Stimulated activated CD4-positive, alpha-beta T cell treated with anti-CD3 and anti-CD28 coated beads, TNF-alpha, amount 100 ng/mL, for 24 hours (primary cell): Measurements from ENCODE around the gene PPP1R3G.

ENCODE experiments used
- DNase-seq, 3 experiments: peaks; one replicate each; pipeline ENCODE4 v3.0.0-alpha.2; 2020; ENCODE audit warnings: low read depth in 3 of 3

PPP1R3G gene

GRCh38 chr6:5094327-5094726 lies 9.2 kb downstream of the PPP1R3G start:
- no peak for DNase-seq

- no peak for DNase-seq
These were observed 10.1 kb downstream of the PPP1R3G start for GRCh38 chr6:5095236-5095635.

DNA sequence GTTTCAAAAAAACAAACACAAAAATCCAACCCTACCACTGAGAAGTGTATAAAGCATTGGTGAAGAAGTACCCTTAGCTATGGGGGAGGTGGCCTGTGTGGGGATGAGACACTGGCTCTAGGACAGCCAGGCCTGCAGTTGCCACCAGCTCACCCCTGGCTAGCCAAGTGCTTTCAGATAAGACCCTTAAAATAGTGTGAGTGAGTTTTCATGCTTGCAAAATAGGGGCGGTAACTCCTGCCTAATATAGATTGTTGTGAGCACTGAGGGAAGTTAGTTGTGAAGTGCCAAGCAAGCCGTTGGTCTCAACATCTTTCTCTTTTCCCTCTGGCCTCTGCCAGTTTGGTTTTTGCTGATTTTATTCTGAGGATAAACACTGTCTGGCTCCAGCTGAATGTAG lies 11.3 kb downstream of the PPP1R3G start:
- DNase-seq, result no peak

- no peak for DNase-seq
These were observed 13.5 kb downstream of the PPP1R3G start for GRCh38 chr6:5098501-5099270.

- DNase-seq, result no peak
These were observed 14.4 kb downstream of the PPP1R3G start for GRCh38 chr6:5099537-5099936.

DNA sequence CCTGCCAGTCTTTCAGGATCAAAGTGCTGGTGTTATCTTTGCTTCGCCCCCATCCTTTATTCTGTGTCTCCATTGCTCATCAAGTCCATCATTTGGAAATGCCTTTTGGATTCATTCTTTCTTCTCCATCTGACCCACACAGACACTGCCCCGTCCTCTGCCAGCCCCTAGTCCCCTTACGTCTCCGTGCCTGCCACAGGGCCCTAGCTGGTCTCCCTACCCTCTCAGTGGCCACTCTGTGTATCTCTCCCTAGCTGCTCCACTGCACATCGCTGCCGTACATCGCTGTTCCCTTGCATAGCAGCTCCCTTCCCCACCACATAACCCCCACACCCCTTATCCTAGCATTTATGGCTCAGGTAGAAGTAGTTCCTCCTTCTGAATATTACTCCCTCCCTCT lies 15.7 kb downstream of the PPP1R3G start:
- no peak for DNase-seq

GRCh38 chr6:5102267-5102970 lies 17.3 kb downstream of the PPP1R3G start:
- no peak for DNase-seq

GRCh38 chr6:5103250-5103649 lies 18.1 kb downstream of the PPP1R3G start:
- no peak for DNase-seq

DNA sequence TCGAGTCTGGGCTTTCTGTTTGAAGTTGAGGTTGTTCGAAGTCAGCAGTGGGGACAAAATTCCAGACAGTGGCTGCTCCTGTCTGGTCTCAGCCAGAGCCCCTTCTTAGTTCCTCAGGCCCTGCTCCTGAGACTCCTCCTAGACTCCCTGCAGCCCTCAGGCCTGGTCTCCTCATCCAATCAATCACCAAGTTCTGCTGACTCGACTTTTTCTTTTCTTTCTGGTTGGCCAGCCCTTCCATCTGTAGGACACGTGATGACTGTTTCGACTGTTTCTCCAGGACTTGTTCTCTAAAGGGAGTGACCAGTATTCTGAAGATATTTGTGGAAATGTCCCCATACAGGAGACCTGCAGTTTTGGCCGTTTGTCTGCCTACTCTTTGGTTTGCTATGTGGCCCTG lies 19.5 kb downstream of the PPP1R3G start:
- DNase-seq, result no peak

DNA sequence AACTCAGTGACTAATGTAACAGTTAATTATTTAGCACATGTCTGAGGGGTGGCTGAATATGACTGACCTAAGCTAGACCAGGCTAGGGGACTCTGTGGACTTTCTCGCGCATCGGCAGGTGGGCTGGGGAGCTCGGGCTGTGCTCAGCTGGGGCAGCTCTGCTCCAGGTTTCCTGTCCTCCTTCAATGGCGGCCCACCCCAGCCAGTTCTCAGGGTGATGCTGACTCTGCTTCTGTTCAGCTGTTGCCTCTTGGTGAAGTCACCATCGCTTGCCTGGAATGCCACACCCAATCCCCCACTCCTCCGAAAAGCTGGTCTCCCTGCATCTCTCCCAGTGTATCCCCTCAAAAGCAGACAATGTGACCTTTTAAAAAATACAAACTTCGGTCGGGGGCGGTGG lies 20.0 kb downstream of the PPP1R3G start:
- no peak for DNase-seq

DNA sequence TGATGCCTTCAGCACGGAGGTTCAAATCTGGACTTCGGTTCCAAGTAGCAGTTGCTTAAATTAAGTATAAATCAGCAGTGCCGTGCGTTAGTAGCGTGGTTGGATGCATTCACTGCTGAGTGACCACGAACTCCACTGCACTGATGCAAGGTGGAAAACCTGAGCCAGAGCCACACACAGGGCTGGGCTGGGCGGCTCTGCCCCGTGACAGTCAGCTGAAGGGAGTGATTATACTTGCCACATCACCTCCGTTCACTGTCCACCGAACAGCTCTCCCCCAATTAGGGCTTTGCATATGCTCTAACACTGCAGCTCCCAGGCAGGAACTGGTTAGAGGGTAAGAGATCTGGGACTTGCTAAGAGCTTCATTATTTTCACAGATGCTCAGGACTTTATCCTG lies 22.2 kb downstream of the PPP1R3G start:
- no peak for DNase-seq

DNA sequence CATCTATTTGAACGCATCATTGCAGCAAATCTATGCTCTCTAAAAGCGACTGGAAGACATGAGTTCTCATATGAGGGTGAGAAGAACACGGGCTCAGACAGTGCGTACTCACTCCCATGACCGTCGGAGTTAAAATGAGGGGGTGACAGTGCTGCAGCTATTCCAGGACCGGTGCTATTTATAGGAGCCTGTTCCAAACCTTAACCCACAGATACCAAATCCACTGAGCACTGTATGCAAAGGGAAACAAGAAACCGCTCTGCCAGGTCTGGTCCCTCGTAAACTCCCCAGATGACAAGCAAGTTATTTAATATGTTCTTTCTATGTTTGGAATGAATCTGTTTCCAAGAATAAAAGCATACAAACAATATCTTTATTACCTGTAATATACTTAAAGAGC lies 22.9 kb downstream of the PPP1R3G start:
- DNase-seq, result no peak

GRCh38 chr6:5108536-5109150 lies 23.5 kb downstream of the PPP1R3G start:
- DNase-seq, result no peak

DNA sequence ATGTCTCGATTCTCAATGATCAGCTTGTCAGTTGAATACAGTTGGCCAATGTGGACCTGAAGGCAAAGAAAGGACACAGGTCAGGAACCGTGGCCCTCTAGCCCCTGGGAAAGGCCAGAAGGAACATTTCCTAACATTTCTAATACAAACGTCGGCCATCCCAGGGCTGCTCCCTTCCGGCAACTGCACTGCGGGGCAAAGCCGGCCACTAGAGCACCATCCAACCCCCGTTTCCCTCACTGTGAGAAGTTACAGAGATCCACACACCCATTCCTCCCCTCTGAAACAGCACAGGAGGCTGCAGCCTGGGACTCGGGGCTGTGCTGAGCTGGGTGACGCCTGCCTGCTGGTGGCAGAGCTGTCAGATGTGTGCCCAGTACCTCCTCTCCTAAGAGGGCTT lies 24.3 kb downstream of the PPP1R3G start:
- DNase-seq, result no peak

DNA sequence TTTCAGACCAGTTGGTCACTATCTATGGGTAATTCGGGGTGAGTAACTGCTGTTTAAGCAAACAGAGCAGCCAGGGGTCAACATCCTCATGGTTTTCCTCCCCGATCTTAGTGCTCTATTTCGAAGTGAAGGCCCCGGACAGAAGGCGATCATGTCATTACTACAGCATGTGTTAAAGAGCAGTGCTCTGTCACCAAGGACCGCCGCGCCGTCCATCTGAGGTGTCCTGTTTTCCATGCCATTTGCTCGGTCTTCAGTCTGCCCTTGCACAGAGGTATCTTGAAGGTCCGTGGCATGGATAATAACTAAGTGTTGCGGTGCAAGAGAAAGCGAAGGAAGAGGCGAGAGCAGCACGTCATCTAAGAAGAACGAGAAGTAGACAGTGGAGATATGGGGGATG lies 25.1 kb downstream of the PPP1R3G start:
- DNase-seq, result no peak

DNA sequence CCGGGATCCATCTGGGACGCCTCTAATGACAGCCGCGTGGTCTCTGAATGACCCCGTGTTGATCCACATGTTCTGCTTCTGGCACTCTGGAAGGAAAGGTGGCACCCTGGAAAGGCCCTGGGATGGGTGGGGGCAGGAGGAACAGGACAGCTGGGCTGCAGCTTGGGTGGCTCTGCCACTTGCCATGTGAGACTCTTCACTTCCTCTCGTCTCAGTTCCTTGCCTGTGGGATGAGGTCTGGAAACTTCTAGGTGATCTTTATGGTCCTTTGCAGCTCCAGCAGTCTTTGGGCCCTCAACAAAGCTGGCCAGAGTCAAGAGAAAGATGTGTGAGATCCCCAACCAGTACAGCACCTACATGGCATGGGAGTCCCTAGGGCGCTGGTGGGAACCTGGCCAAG lies 26.5 kb downstream of the PPP1R3G start:
- no peak for DNase-seq

DNA sequence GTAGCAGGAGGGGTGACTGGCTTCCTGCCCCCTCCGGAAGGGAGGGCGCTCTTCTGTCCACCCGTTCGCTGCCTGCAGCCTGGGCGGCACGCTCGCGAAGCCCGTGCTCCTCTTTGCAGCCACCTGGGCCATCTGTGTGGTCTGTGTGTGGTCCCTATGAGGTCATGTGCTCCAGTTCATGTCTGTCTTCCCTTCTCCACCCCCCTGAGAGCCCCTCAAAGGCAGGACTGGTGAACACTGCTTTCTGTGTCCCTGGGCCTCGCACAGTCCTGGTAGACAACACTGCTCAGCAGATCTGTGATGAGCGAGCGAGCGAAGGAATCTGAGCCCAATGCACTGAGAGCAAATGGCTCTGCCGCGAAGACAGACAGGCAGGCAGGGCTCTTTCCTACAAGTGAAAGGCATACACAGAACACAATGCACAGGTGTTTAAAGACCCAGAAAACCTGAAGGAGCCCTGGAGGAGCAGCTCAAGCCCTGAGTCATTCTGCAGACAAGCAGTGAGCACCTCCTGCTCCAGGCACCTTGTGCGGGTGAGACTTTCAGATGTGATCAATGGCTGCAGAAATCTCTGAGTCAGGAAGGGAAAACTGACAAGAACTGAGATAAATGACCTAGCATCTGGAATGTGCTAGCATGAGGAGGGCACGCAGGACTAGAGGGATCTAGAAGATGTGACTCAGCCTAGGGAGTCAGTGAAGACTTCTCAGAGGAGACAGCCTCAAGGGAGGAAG lies 27.1 kb downstream of the PPP1R3G start:
- no peak for DNase-seq

DNA sequence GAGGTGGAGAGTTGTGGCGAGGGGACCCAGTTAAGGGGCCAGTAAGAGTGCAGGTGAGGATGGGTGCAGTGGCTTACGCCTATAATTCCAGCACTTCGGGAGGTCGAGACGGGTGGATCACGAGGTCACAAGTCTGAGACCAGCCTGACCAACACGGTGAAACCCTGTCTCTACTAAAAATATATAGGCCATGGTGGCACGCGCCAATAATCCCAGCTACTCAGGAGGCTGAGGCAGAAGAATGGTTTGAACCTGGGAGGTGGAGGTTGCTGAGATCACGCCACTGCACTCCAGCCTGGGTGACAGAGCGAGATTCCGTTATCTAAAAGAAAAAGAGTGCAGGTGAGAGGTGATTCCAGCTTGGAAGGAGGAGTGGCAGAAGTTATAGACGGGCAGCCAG lies 28.0 kb downstream of the PPP1R3G start:
- no peak for DNase-seq

- no peak for DNase-seq
These were observed 30.0 kb downstream of the PPP1R3G start for GRCh38 chr6:5115168-5115567.

GRCh38 chr6:5116243-5116991 lies 31.3 kb downstream of the PPP1R3G start:
- DNase-seq, result no peak

DNA sequence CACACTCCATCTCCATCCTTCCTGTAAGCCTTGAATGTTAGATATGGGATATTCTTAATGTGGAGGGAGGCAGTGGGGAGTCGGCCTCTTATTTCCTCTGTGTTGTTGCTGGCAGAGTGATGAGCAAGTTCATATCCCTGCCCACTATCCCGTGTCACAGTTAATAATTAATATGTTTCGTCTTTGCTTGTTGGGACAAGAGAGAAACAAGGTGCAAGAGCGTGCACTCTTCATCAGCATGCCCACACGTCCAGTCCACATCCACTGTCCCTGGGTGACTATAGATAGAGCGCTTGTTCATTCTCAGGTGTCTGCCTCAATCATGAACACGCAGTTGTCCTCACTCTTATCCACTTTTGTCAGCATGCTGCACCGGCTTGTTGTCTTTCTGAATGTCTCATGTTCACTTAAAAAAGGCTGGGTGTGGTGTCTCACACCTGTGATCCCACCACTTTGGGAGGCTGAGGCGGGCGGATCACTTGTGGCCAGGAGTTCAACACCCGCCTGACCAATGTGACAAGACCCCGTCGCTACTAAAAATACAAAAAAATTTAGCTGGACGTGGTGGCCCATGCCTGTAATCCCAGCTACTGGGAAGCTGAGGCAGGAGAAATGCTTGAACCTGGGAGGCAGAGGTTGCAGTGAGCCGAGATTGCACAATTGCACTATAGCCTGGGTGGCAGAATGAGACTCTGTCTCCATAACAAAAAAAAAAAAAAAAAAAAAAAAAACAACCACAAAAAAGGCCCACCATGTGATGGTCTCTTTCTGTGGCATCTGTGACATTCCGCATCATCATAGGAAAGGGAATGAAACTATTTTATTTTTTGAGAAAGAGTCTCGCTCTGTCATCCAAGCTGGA lies 34.2 kb downstream of the PPP1R3G start:
- DNase-seq, result no peak
